GM19397 (cell line): Measurements from ENCODE around the gene ZNF827.

ENCODE experiments used
- ATAC-seq: cut with Tn5 transposase; IDR thresholded peaks from one replicate; pipeline ENCODE4 v1.9.1; 2021; ENCODE audit warnings: mild to moderate bottlenecking, moderate library complexity; ENCODE audit not compliant: unreplicated experiment

ZNF827 gene

GRCh38 chr4:145808848-145809512, 129.6 kb downstream of the ZNF827 start:
- ATAC-seq = no peak

DNA sequence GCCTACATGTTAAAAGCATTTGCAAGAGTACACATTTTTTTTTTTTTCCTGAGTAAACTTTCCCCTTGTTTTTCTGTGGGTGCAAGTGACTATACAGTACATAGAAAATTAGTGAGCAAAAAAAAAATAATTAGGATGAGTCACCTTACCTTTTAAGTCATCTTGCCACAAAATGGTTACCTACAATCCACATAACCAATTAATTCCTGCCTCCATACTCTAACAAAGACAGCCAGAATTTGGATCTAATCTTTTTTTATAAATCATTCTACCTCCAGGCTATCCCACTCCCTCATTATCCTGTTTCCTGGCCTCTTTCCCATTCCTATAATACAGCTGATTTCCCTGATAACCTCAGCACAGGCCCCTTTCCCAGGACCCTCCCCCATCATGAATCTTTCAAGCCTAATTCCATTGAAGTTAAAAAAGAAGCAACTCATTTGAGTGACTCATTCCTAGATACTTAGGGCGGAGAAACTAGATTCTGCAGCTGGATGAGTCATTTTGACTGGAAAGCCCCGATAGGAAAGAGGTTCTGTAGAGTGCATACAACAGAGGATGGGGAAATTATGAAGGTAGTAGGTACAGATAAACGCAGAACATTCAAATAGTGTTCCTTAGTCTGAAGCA, 130.5 kb downstream of the ZNF827 start:
- peak; percentile 50 for ATAC-seq

- no peak for ATAC-seq
Measured at GRCh38 chr4:145805490-145805889, 133.1 kb downstream of the ZNF827 start.

- ATAC-seq = no peak
Measured at GRCh38 chr4:145804116-145804515, 134.5 kb downstream of the ZNF827 start.

GRCh38 chr4:145799223-145799622, 139.4 kb downstream of the ZNF827 start:
- ATAC-seq = no peak

DNA sequence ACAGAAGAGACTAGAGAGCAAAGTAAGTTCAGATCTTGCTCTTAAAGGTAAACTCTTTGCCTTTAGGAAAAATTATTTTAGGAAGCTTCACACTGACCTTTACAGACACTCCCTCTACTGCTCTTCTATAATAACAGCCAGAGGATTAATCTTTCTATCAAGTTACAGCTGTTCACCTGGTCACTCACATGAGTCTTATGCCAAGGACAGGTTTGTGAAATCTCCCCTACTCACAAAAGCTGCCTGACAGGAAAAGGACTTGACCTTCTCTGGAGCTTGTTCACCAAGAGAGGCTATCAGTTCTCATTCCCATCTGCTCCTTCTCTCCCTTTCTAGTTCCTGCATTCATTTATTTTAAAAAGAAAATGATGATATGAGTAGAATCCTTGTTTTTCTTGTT, 141.3 kb downstream of the ZNF827 start:
- ATAC-seq = no peak

GRCh38 chr4:145796346-145796745, 142.3 kb downstream of the ZNF827 start:
- no peak for ATAC-seq

DNA sequence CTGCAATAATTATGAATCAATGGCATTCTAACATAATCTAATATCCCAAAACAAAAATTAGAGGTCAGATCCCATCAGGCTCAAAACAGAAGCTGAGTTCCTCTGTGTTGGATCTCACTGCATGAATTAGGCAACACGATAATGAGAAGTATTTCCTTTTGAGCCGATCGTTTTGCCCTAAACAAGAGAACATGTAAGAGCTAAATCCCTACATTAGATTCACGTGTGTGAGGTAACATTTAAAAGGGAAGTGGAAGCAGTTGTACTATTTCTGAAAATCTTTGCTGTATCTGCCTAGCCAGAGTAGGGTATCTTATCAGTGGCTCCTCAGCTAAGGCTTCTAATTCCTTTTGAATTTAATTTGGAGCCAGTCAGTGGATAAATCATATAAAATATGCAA, 143.1 kb downstream of the ZNF827 start:
- no peak for ATAC-seq

DNA sequence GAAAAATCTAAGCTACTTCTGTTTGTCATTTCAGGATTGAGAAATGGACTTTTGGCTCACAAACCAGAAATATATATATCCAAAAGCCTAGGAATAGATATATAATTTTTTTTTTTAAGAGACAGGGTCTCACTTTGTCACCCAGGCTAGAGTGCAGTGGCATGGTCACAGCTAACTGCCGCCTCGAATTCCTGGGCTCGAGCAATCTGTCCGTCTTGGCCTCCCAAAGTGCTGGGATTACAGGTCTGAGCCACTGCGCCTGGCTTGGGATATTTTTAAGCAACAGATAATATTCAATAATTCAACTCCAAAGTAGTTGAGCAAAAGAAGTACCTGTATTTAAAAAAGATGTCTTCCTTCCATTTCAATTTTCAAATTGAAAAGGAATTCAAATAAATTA, 146.2 kb downstream of the ZNF827 start:
- ATAC-seq = no peak

DNA sequence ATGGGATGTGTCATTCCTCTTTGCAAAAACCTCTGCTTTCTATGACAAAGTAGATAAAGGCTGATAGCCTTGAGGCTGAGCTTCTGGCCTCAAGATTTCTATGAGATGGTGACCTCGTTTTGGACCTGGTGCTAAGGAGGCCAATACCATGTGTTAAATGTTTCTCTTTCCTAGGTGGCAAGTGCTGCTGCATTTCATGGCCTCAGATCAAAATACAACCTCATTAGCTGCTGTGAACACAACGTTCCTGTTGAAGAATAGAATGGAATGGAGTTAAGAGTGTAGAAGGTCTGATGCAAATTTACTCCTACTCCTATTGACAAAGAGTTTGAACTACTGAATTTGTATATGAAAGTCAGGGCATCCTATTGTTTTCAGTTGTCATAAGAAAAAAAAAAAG, 146.6 kb downstream of the ZNF827 start:
- no peak for ATAC-seq

GRCh38 chr4:145788755-145789154, 149.9 kb downstream of the ZNF827 start:
- ATAC-seq = no peak

GRCh38 chr4:145786830-145787229, 151.8 kb downstream of the ZNF827 start:
- ATAC-seq = no peak

- ATAC-seq = no peak
Measured at GRCh38 chr4:145786261-145786660, 152.4 kb downstream of the ZNF827 start.

DNA sequence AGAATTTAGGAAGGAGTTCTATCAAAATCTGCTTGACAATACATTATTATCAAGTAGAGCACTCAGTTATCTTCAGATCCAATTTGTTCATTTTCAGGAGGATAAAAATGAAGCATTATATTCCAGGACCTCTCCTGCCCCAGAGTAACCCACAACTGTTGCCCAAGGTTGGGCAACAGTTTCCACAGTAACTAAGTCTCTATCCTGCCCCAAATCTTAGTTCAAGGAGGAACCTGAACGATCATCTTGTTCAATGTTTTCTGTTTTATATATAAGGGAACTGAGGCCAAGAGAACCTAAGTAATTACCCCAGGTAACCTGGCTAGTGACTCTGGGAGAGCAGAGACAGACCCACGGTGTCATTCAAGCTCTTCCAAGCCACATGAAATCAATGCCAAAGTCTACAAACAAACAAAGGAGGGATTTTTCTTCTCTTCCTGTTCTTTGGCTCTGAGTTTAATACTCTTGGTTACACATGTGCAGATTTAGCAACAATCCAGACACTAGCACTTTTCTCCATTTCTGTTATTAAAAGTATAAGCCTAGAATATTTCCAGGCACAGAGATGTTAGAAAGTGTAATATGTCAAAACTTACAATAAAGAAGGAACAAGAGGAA, 153.1 kb downstream of the ZNF827 start:
- no peak for ATAC-seq

- no peak for ATAC-seq
Measured at GRCh38 chr4:145784036-145784435, 154.6 kb downstream of the ZNF827 start.

DNA sequence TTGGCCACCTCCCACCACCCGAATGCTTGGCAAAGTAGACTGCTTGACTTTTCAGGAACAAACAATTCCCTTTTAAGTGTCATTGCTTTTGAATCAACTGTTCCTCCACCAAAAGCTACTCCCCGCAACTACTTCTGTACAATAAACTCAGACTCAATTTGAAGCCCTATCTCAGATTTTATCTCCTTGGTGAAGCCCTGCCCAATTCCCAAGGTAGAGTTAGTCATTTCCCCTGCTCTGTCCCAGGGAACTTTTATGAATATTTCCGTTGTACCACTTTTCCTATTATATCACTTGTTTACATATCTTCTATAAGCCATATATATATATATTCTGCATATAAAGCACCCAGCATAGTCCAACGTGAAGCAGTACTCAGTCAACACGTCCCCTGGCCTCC, 155.9 kb downstream of the ZNF827 start:
- no peak for ATAC-seq

GRCh38 chr4:145781351-145781750, 157.3 kb downstream of the ZNF827 start:
- no peak for ATAC-seq

DNA sequence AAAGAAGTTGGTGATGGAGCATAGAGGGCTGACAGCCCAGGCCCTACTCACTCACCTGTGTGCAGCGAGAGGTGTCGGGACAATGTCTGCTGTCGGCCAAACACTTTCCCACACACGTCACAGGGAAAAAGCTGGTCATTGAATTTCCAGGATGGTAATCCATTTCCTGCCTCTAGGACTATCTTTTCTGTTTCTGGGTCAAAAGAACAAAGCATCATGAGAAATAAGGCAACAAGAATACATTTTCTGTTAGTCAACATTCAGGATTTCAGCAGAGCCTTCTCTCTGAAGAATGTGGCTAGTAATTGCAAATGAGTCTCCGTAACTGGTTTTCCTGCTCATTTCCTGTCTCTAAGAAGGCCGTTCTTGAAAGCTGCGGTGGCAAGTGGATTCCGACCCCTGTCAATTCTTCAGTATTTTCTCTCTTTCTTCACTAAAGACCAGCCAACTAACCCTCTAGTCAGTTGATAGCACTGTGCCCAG, 159.3 kb downstream of the ZNF827 start:
- no peak for ATAC-seq

DNA sequence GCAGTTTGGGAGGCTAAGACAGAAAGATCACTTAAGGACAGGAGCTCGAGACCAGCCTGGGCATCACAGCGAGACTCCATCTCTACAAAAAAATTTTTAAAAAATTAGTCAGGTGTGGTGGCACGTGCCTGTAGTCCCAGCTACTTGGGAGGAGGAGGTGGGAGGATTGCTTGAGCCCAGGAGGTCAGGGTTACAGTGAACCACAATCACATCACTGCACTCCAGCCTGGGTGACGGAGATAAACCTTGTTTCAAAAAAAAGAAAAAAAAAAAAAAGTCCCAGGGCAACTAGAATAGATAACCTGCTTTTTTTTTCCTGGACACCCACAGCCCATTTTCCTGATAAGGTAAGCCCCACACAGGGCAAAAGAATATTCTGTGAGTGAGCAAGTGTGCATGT, 162.4 kb downstream of the ZNF827 start:
- ATAC-seq = no peak

DNA sequence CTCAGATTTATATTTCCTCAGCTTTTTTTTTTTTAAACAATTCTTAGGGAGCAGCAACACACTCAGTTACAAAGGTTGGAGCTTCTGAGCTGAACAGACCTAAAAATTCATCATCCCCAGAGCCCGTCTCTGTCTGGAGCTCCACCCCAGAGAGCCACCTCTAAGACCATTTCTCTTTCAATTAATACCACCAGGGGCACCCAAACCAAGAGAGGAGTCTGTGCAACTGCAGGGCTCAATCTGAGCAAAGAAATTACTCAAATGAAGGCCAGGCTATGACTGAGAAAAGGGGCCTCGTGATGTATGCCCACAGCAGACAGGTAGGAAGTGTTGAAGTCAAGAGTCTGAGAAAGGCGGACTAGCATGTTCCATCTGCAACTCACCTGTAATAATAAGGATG, 163.2 kb downstream of the ZNF827 start:
- ATAC-seq = no peak

GRCh38 chr4:145774473-145774872, 164.2 kb downstream of the ZNF827 start:
- ATAC-seq = no peak

- peak; percentile 84 for ATAC-seq
Measured at GRCh38 chr4:145773581-145774234, 164.9 kb downstream of the ZNF827 start.
